ENCODE measurements around the gene MKKS. TPM values are rescaled to one million over a fixed set of nuclear protein-coding genes. Genes with fewer than 3 reads are reported as not detected.

MKKS gene
- total RNA-seq: 1 to 10 TPM; 7.4 to 7.8 TPM

DNA sequence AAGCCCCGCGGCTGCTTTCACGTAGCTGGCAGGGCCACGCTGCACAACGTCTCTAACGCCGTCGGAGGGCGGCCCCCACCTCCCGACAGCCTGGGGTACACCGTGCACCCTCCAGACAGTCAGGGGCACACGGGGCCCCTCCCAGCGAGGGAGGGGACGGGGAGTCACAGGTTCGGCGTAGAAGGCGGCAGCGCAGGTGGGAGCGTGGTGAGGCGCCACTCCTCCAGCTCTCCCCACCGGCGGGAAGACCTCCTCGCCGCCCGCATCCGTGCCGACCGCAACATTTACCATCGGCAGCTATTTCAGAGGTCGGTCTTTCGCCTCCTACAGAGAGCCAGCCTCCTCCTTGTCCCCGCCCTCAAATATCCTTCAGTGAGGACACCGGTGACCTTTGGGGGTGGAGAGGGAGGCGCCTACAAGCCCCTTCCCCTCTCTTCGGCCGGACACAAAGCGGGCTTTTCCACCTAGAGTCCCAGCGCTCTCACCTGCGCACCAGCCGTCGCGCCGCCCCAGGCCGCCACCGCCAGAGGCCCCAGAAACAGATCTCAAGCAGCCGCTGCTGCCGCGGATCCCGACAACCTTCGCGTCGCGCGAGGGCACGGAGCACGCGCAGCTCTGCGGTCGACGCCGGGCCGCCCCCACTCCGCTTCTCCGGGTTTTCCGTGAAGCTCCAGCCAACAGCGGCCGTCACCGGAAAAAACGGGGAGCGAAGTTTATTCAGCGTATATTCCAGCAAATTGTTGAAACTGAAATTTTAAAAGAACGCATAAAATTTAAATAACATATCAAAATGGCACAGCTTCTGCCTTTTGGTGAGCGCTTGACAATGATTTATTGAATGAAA, at the start of gene MKKS:
TSS of gene MKKS (minus strand) at position 600 of the 844 bp plus-strand sequence. CDS start 20,708 bp downstream, outside the sequence.
- POLR2A ChIA-PET: interaction anchor here (0.6 to 2.4 kb wide), 6 partner anchors 11 to 310 kb away, joined by 3 to 9 read pairs (median 4); no protein-coding TSS in a partner anchor
- DNase-seq: peak; percentile 88
- peaks cover 55% of the 10 kb centered on the region for H3K4me1 Mint-ChIP-seq (ENCODE audit: low read depth)
- no peaks in the 10 kb centered on the region for H3K27me3 Mint-ChIP-seq (ENCODE audit: low read depth)
- H3K27ac Mint-ChIP-seq: peak within 1 kb of the TSS; percentile 97
- H3K9me3 Mint-ChIP-seq (ENCODE audit: insufficient read depth): no peaks in the 10 kb centered on the region
- ATAC-seq: peak; percentile 71
- CTCF ChIA-PET: interaction anchor here (0.7 to 2.6 kb wide), 13 partner anchors 8 to 455 kb away, joined by 3 to 21 read pairs (median 4); no protein-coding TSS in a partner anchor
- peaks cover 2% of the 10 kb centered on the region for H3K36me3 Mint-ChIP-seq (ENCODE audit: low read depth)
- H3K4me3 Mint-ChIP-seq: peak within 1 kb of the TSS; percentile 80

DNA sequence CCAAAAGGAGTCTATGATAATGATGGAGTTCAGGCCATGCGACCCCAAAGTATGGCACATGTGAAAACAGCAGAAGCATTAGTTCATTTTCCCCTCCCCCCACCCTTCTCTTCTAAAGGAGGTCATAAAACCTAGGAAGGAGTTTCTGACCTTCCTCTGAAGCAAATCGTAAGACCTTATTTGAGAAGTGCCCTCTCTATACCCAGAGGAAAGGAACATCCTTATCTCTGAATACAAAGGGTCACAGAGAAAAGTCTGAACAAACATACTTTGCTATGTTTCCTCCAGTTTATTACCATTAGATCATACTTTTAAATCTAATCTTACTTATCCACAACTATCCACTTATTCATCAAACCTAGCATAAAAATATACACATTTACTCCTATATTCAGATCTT, 49.7 kb upstream of the MKKS start:
- H3K4me1 Mint-ChIP-seq (ENCODE audit: low read depth): peaks cover 2% of the 10 kb centered on the region
- ChIA-PET POLR2A (no interaction called here), CTCF (no interaction called here)
- H3K27ac Mint-ChIP-seq: no peak overlapping the region
- no peaks in the 10 kb centered on the region for H3K9me3 Mint-ChIP-seq (ENCODE audit: insufficient read depth)
- peaks cover 3% of the 10 kb centered on the region for H3K36me3 Mint-ChIP-seq (ENCODE audit: low read depth)
- ATAC-seq: no peak
- no peaks in the 10 kb centered on the region for H3K27me3 Mint-ChIP-seq (ENCODE audit: low read depth)
- no peak for DNase-seq
- no peak overlapping the region for H3K4me3 Mint-ChIP-seq

DNA sequence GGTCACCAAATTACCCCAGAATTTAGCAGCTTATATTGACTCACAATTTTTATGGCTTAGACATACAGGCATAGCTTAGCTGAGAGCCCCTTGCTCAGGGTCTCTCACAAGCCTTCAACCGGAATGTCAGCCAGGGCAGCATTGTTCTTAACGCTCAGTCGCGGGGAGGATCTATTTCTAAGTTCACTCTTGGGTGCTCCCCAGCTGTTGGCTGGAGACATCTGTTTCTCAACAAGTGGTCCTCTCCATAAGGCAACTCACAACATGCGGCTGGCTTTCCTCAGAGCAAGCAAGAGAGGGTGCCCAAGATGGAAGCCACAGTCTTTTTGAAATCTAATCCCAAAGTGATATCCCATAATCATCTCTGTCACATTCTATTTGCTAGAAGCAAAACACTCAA, 47.7 kb upstream of the MKKS start:
- H3K27ac Mint-ChIP-seq: no peak overlapping the region
- H3K4me1 Mint-ChIP-seq (ENCODE audit: low read depth): no peaks in the 10 kb centered on the region
- POLR2A ChIA-PET: no interaction called here
- DNase-seq: no peak
- no peaks in the 10 kb centered on the region for H3K27me3 Mint-ChIP-seq (ENCODE audit: low read depth)
- H3K4me3 Mint-ChIP-seq: no peak overlapping the region
- no peak for ATAC-seq
- CTCF ChIA-PET: interaction anchor here (0.9 kb wide), 1 partner anchor 56 kb away, joined by 3 read pairs; no protein-coding TSS in a partner anchor
- peaks cover 2% of the 10 kb centered on the region for H3K36me3 Mint-ChIP-seq (ENCODE audit: low read depth)
- no peaks in the 10 kb centered on the region for H3K9me3 Mint-ChIP-seq (ENCODE audit: insufficient read depth)

DNA sequence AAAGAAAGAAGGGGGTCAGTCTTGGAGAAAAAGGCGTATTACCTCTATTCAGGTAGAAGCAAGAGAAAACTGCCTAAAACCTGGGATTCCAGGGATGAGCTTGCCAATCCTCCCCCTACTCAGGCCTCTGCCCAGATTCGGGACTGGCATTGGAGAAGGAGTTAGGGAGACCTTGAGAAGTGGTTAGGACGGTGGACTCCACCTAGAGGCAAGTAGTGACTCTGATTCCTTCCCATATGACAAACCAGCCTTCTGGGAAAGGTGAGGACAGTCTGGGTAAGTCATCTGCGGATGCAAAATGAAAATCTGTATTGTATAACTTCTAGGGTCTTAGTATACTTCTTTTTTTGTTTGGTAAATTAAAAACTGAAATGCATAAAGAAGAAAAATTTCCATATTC, 44.9 kb upstream of the MKKS start:
- H3K27me3 Mint-ChIP-seq (ENCODE audit: low read depth): no peaks in the 10 kb centered on the region
- peaks cover 2% of the 10 kb centered on the region for H3K36me3 Mint-ChIP-seq (ENCODE audit: low read depth)
- ATAC-seq: no peak
- no peaks in the 10 kb centered on the region for H3K4me1 Mint-ChIP-seq (ENCODE audit: low read depth)
- CTCF ChIA-PET: interaction anchor here (1.1 kb wide), 1 partner anchor 11 kb away, joined by 3 read pairs; no protein-coding TSS in a partner anchor
- DNase-seq: no peak
- H3K9me3 Mint-ChIP-seq (ENCODE audit: insufficient read depth): no peaks in the 10 kb centered on the region
- H3K27ac Mint-ChIP-seq: no peak overlapping the region
- POLR2A ChIA-PET: no interaction called here
- H3K4me3 Mint-ChIP-seq: no peak overlapping the region

DNA sequence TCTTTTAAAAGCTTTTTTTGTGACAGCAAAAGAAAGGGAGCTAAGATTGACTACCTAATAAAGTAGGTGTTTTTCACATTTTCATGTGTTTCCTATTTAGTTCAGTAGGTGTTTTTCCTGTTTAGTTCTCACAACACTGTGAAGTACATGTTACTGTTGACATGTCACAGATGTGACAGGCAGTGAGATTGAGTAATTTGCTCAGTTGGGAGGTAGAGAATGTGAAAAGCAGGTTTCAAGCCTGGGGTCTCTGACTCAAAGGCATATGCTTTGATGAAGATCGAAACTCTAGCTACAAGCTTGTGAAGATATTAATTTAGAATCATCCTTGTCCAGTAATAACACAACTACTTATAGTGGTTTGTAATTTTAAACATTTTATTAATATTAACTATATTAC, 44.2 kb upstream of the MKKS start:
- H3K36me3 Mint-ChIP-seq (ENCODE audit: low read depth): peaks cover 2% of the 10 kb centered on the region
- H3K9me3 Mint-ChIP-seq (ENCODE audit: insufficient read depth): no peaks in the 10 kb centered on the region
- no peaks in the 10 kb centered on the region for H3K27me3 Mint-ChIP-seq (ENCODE audit: low read depth)
- H3K4me3 Mint-ChIP-seq: no peak overlapping the region
- DNase-seq (no peak), ATAC-seq (no peak)
- no peaks in the 10 kb centered on the region for H3K4me1 Mint-ChIP-seq (ENCODE audit: low read depth)
- POLR2A ChIA-PET: no interaction called here
- no peak overlapping the region for H3K27ac Mint-ChIP-seq
- CTCF ChIA-PET: interaction anchor here (0.5 to 1.8 kb wide), 6 partner anchors 10 to 861 kb away, joined by 3 to 5 read pairs (median 3); no protein-coding TSS in a partner anchor

DNA sequence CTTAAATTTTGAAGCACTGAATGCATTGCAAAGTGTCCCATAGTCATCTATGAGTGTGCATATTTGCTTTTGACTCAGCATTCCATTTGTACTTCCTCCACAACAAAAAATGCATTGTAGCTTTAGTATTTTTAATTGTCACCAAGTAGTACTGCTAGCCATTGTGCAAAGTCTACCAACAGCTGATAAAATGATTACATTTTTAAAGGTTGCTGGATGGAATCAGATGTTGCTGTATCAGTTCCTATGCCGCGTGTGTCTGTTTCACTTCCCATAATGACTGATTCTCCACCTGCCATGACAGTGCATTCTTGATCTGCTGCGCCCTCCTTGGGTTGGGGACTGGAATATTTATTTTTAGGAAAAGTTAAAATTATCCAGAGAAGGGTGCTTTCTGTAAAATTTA, 42.3 kb upstream of the MKKS start:
- Mint-ChIP-seq H3K9me3 (ENCODE audit: insufficient read depth) (no peaks in the 10 kb centered on the region), H3K4me1 (ENCODE audit: low read depth) (no peaks in the 10 kb centered on the region), H3K36me3 (ENCODE audit: low read depth) (peaks cover 2% of the 10 kb centered on the region), H3K27ac (no peak overlapping the region), H3K4me3 (no peak overlapping the region), H3K27me3 (ENCODE audit: low read depth) (no peaks in the 10 kb centered on the region)
- no peak for ATAC-seq
- CTCF ChIA-PET: interaction anchor here (1.0 to 1.8 kb wide), 2 partner anchors 13 to 60 kb away, joined by 3 to 5 read pairs; no protein-coding TSS in a partner anchor
- no peak for DNase-seq
- POLR2A ChIA-PET: no interaction called here

DNA sequence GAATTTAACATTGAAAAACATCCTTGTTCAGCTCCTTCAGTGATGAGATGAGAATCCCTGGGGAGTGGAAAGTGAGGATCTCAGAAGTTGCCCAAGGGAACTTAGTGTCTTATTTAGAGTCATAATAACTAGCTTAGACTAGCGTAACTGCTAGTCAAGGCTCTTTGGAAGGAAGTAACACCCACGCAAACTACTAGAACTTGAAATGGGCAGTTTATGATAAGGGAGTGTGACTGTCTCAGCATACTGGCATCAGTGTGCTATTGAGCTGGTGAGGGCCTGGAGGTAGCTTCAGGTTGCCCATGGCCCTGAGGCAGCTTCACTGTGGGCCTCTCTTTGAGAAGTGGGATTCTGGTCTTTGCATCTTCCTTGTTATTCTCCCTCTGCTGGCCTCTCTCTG, 41.2 kb upstream of the MKKS start:
- Mint-ChIP-seq H3K27me3 (ENCODE audit: low read depth) (no peaks in the 10 kb centered on the region), H3K27ac (no peak overlapping the region), H3K4me3 (no peak overlapping the region), H3K4me1 (ENCODE audit: low read depth) (no peaks in the 10 kb centered on the region), H3K9me3 (ENCODE audit: insufficient read depth) (no peaks in the 10 kb centered on the region), H3K36me3 (ENCODE audit: low read depth) (peaks cover 2% of the 10 kb centered on the region)
- DNase-seq: no peak
- ChIA-PET POLR2A (no interaction called here), CTCF (interaction anchor here (0.8 to 1.0 kb wide), 4 partner anchors 18 to 200 kb away, joined by 3 to 4 read pairs (median 3); no protein-coding TSS in a partner anchor)
- ATAC-seq: no peak

DNA sequence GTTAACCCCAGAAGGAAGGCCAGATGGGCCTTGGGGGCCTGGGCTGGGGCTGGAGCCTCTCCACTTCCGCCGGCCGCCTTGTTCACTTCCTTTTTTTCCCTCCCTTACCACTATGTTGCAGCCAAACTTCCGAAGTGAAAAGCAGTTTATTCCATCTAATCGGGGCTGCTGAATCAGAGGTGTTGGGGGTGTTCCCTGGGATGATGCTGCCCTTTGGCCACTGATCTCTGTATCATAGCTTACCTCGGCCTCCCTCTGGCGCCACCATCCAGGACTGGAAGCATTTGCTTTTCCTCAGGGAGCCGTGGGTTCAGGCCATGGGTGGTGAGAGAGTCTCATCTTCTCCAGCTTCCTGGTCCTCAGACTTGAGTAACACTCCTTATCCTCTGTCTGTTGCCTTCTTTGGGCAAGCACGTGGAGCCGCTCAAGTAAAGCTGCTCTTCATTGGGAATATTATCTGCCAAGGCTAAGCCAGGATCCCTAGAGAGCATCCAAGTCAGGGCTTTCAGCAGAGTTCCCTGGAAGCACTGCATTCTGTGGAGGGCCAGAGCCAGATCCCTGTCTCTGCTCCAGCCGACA, 40.7 kb upstream of the MKKS start:
- DNase-seq (no peak), ATAC-seq (no peak)
- peaks cover 2% of the 10 kb centered on the region for H3K36me3 Mint-ChIP-seq (ENCODE audit: low read depth)
- POLR2A ChIA-PET: no interaction called here
- CTCF ChIA-PET: interaction anchor here (0.8 to 1.0 kb wide), 4 partner anchors 17 to 199 kb away, joined by 3 to 4 read pairs (median 3); no protein-coding TSS in a partner anchor
- peaks cover under 1% of the 10 kb centered on the region for H3K4me1 Mint-ChIP-seq (ENCODE audit: low read depth)
- no peak overlapping the region for H3K4me3 Mint-ChIP-seq
- H3K27me3 Mint-ChIP-seq (ENCODE audit: low read depth): no peaks in the 10 kb centered on the region
- H3K9me3 Mint-ChIP-seq (ENCODE audit: insufficient read depth): no peaks in the 10 kb centered on the region
- no peak overlapping the region for H3K27ac Mint-ChIP-seq

DNA sequence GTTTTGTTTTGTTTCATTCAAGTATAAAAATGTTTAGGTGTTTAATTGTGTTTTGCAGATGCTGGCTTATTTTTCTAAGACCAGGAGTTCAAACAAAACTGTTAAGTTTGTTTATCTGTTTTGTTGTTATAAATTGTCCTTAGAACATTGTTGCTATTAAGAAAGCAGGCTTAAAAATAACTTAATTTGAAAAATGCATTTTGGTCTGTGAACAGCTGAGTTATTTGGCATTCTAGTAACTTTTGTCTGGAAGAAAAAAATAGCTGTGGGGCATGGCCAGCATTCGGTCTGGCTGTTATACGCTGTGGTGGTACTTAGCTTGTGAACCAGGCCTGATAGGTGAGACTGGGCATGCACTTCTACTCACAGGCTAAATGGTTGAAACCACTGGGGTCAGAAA, 38.8 kb upstream of the MKKS start:
- no peaks in the 10 kb centered on the region for H3K9me3 Mint-ChIP-seq (ENCODE audit: insufficient read depth)
- no peak overlapping the region for H3K4me3 Mint-ChIP-seq
- H3K27ac Mint-ChIP-seq: no peak overlapping the region
- H3K4me1 Mint-ChIP-seq (ENCODE audit: low read depth): peaks cover 10% of the 10 kb centered on the region
- ATAC-seq (no peak), DNase-seq (no peak)
- POLR2A ChIA-PET: no interaction called here
- H3K27me3 Mint-ChIP-seq (ENCODE audit: low read depth): no peaks in the 10 kb centered on the region
- H3K36me3 Mint-ChIP-seq (ENCODE audit: low read depth): peaks cover 2% of the 10 kb centered on the region
- CTCF ChIA-PET: interaction anchor here (3.3 kb wide), 1 partner anchor 64 kb away, joined by 13 read pairs; no protein-coding TSS in a partner anchor

DNA sequence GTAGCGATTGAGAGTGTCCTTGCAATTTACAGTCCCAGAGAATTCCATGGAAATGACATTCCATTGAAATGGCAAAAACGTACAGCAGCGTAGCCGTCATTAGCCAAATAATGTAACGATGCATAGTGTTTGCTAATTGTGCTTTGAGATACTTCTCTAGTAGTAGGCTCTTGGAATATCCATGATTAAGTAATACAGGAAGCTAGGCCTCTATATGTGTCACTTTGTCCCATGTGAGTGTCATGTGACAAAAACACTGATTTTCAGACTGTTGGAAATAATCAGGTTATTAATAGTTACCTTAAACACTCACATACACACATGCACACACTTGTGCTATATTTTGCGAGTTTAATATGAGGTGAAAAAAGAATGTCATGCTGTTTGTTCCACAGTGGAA, 36.3 kb upstream of the MKKS start:
- no peak for ATAC-seq
- H3K27ac Mint-ChIP-seq: no peak overlapping the region
- H3K9me3 Mint-ChIP-seq (ENCODE audit: insufficient read depth): no peaks in the 10 kb centered on the region
- no peaks in the 10 kb centered on the region for H3K27me3 Mint-ChIP-seq (ENCODE audit: low read depth)
- no peaks in the 10 kb centered on the region for H3K36me3 Mint-ChIP-seq (ENCODE audit: low read depth)
- DNase-seq: no peak
- POLR2A ChIA-PET: no interaction called here
- no peak overlapping the region for H3K4me3 Mint-ChIP-seq
- peaks cover 10% of the 10 kb centered on the region for H3K4me1 Mint-ChIP-seq (ENCODE audit: low read depth)
- CTCF ChIA-PET: no interaction called here

DNA sequence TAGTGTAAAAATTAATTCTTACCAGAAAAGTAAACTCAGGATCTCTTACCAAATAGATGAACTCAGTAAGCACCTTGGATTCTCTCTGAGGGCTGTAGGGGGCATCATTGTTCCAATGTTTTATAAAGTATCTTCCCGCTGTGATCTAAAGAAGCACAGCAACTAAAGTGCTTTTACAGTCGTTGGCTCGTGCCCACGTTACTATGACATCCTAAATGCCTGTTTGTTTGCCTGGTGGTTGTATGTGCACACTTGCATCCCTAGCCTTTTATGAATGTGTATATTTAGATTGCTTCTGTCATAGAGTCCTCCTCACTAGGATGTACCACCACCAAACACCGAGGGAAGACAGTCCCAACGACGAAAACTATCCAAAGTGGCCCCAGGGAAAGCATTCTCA, 35.6 kb upstream of the MKKS start:
- no peaks in the 10 kb centered on the region for H3K27me3 Mint-ChIP-seq (ENCODE audit: low read depth)
- ATAC-seq (peak; percentile 68), DNase-seq (peak; percentile 52)
- H3K9me3 Mint-ChIP-seq (ENCODE audit: insufficient read depth): no peaks in the 10 kb centered on the region
- no peak overlapping the region for H3K27ac Mint-ChIP-seq
- H3K4me1 Mint-ChIP-seq (ENCODE audit: low read depth): peaks cover 13% of the 10 kb centered on the region
- peaks cover under 1% of the 10 kb centered on the region for H3K36me3 Mint-ChIP-seq (ENCODE audit: low read depth)
- CTCF ChIA-PET: no interaction called here
- POLR2A ChIA-PET: no interaction called here
- no peak overlapping the region for H3K4me3 Mint-ChIP-seq

DNA sequence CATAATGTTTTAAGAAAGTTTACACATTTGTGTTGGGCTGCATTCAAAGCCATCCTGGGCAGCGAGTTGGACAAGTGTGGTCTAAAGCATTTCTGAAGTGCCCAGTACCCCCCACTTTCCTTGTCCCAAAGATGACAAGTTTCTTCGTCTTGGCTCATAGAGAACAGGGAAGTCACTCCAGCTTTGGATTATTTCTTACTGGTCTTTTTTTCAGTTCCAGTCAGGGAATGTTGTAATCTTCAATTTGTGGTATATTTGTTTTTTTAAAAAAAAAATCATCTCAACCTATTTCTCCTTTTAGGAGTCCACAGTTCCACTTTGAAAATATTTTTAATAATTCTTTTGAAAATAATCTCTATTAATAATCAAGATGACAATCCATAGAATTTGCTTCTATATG, 35.0 kb upstream of the MKKS start:
- Mint-ChIP-seq H3K36me3 (ENCODE audit: low read depth) (peaks cover 1% of the 10 kb centered on the region), H3K9me3 (ENCODE audit: insufficient read depth) (no peaks in the 10 kb centered on the region), H3K27me3 (ENCODE audit: low read depth) (no peaks in the 10 kb centered on the region), H3K4me3 (no peak overlapping the region), H3K4me1 (ENCODE audit: low read depth) (peaks cover 13% of the 10 kb centered on the region), H3K27ac (no peak overlapping the region)
- DNase-seq (no peak), ATAC-seq (no peak)
- CTCF ChIA-PET: interaction anchor here (1.0 kb wide), 1 partner anchor 84 kb away, joined by 3 read pairs; no protein-coding TSS in a partner anchor
- POLR2A ChIA-PET: no interaction called here
